HG03342 (cell line): ENCODE data around the gene TRH.
A peak's percentile ranks its signal among the peaks of the same experiment; 100 is the strongest.

Experiments used
- ATAC-seq: cut with Tn5 transposase; IDR thresholded peaks from one replicate; pipeline ENCODE4 v1.9.1; 2021; ENCODE audit warnings: mild to moderate bottlenecking, moderate library complexity; ENCODE audit not compliant: unreplicated experiment

The TRH gene, protein sequence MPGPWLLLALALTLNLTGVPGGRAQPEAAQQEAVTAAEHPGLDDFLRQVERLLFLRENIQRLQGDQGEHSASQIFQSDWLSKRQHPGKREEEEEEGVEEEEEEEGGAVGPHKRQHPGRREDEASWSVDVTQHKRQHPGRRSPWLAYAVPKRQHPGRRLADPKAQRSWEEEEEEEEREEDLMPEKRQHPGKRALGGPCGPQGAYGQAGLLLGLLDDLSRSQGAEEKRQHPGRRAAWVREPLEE

GRCh38 chr3:129974564-129974832 is at the start of gene TRH:
Gene TRH, plus strand, starts transcription at chr3:129974720. Its CDS starts 1,097 bp downstream, at chr3:129975817.
- ATAC-seq: no peak

DNA sequence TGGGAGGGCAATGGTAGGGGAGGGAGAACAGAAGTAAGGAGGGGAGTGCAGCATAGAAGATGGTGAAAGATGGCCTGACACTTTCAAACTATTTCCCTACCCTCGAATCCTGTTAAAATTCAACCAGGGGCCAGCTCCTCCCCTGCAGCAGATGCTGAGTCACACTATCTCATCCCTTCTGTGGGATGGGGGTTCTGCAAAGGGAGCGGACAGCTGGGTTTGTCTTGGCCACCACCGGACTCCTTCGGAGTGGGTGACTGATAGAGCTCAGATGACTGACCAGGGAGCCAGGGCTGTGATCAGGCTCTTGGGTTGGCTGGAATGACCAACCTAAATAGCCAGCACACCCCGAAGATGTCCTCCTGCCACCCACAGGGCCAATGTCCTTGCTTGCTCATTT is 47.4 kb upstream of the TRH start:
- ATAC-seq: no peak

GRCh38 chr3:129929383-129929782 is 45.1 kb upstream of the TRH start:
- ATAC-seq: no peak

- ATAC-seq: no peak
Observed at GRCh38 chr3:129933471-129933870, 41.0 kb upstream of the TRH start.

DNA sequence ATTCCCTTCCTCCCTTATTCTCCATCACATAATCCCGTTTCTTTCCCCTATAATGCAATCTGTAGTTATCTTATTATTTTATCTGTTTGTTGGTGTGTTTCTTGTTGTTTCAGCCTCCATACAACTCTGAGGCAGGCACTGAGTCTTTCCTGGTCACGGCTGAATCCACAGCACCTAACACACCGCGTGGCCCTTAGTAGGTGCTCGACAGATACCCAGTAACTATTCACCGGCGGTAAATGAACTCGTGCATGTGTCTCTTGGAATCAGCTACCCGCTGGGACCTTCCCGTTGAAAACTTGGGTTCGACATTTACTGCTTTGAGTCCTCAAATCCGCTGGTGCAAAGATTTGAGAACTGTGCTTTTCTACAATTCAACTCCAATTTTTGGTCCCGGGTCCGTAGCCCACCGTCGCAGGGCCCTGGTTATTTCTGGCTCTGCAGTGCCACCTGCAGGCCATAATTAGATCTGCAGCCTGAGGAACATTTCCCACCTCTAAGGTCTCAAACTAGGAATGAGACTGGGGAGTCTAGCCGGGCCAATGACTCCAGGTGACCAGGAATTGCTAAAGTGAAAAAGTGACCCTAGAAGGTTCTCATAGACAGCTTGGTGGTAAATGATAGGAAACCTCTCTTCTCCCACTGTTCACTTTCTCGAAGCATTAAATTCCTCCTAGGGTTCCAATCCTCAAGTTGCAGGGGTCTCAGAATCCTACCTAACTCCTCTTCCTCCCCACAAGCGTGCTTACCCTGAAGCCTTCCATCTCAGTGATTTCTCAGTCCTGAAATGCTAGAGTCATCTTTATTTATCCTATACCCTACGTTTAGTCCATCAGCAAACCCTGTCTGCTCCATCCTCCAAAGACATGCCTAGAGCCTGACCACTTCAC is 40.0 kb upstream of the TRH start:
- ATAC-seq: no peak

DNA sequence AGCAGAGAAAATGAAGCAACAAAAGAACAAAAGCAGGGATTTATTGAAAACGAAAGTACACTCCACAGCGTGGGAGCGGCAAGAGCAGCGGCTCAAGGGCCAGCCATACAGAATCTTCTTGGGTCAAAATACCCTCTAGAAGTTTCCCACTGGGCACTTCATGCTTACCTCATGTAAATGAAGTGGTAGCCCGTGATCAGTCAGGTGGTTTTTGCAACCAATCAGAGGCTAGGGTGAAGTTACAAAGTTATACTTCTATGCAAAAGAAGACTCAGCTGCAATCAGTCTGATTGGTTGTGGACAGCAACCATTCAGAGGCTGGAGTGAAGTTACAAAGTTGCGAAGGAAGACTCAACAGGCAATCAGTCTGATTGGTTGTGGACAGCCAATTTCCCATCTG is 37.8 kb upstream of the TRH start:
- ATAC-seq: peak; percentile 71

GRCh38 chr3:129937717-129938116 is 36.8 kb upstream of the TRH start:
- no peak for ATAC-seq

- ATAC-seq: no peak
Observed at GRCh38 chr3:129938140-129938930, 36.2 kb upstream of the TRH start.

DNA sequence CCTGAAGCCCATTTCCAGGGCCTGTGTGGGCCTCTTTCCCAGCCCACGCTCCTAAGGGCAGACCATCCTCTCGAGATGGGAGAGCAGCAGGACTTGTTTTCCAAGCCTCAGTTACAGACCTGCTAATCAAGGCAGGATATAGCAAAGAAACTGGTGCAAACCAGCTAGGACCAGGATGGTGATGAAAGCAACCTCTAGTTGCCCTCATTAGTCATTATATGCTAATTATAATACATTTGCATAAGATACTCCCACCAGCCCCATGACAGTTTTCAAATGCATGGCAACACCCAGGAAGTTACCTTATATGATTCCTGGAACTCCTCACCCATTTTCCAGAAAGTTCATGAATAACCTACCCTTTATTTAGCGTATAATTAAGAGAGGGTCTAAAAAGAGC is 34.4 kb upstream of the TRH start:
- ATAC-seq: no peak

DNA sequence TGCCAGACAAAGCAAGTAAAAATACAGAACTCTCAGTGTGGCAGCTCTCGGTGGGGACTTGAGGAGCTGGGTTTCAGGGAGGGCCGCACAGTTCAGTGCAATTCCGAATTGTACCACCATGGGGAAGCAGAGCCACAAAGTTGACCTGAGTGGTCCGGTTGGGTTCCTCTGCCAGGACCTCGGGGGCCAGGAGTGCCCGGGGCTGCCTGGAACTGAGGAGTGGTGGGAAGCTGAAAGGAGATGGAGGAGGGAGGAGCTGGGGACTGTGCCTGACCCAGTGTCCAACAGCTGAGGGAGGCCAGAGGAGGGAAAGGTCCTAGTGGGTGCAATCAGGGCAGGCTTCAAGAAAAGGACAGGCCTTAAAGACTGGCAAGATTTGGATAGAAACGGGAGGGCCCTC is 32.2 kb upstream of the TRH start:
- no peak for ATAC-seq

- ATAC-seq: no peak
Observed at GRCh38 chr3:129943020-129943419, 31.5 kb upstream of the TRH start.

DNA sequence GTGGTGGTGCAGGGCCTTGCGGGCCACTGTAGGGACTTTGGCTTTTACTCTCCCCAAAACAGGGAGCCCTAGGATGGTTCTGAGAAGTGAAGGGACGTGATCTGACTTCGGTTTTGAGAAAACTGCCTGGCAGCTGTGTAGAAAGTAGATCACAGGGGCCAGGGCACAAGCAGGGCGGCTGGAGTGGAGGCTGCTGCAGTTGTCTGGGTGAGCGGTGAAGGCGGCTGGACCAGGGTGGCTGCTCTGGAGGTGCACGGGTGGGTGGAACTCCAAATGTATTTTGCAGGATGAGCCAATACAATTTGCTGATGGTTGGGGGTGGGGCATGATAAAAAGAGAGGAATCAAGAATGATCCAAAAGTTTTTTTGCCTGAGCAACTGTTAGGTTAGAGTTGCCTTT is 29.8 kb upstream of the TRH start:
- no peak for ATAC-seq

- no peak for ATAC-seq
Observed at GRCh38 chr3:129947538-129948240, 26.8 kb upstream of the TRH start.

DNA sequence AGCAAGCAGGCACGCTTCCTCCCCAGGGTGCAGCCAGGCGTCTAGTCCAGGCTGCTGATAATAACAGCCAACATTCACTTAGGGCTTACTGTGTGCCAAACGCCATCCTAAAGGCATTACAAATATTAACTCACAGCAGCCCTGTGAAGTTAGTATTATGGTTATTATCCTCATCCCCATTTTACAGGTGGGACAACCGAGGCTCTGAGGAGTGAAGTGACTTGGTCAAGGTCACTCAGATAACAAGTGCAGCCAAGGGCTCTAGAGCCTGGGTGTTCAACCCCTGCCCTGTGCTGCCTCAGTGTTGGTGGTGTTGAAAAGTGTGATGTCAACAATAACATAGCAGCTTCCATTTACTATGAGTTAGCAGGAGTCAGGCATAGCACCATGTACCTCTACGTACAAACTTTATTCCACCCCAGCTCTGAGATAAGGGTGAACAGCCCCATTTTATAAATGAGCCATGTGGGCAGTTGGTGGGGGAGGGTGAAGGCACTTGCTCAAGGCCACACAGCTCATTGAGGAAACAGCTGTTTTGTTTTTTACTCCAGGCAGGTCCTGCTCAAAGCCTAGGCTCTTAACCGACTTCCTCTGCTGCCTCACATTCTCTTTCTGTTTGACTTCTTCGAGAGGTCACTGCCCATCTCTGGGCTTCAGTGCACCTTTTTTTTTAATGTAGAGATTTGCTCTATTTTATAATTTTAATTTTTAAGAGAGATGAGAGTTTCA is 24.0 kb upstream of the TRH start:
- ATAC-seq: no peak

GRCh38 chr3:129952556-129953355 is 21.8 kb upstream of the TRH start:
- ATAC-seq: no peak

DNA sequence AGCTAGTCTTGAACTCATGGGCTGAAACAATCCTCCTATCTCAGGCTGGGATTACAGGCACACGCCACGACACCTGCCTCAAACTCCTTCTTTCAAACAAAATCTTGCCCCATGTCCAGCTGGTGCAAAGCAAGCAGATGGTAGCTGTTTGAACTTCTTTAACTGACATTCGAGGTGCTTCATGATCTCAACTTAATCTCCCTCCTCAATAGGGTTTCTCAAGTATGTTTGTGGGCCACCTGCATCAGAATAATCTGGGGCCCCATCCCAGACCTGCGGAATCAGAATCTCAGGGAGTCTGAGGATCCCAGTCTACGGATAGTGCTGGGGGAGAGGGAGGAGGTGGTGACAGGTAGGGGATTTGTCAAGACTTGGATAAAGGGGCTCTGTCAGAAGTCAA is 20.9 kb upstream of the TRH start:
- no peak for ATAC-seq

DNA sequence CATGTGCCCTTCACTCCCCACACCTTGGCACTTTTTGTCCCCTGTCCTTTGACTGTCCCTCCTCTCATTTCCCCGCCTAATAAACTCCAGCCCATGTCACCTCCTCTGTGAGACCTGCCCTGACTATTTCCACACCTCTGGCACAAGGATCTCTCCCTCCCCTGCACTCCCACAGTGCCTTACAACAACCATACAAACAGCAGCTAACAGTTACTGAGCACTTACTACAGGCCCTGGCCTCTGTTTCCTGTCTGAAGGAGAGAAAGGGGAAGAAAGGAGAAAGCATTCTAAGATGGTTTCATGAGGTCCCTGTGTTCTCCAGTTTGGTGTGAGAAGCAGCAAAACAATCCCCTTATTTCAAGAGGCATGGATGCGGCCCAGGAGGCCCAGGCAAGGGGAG is 20.0 kb upstream of the TRH start:
- ATAC-seq: no peak

DNA sequence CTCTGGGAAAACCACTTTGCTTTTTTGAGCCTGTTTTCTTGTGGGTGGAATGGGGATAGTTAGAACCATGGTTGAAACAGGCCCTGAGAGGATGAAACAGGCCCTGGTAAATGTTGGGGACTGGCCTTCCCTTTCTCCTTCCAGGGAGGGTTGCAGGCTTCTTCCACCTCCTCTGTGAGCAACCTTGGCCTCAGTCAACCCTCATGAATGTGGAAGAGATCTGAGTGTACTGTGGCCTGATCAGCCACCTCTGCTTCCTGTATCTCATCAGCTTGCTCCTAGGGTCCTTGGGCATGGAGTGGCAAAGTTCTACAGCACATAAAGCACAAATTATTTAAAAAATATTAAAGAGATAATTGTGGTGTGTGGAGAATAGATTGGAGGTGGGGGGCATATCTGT is 17.6 kb upstream of the TRH start:
- no peak for ATAC-seq

GRCh38 chr3:129958755-129959154 is 15.8 kb upstream of the TRH start:
- no peak for ATAC-seq

- ATAC-seq: no peak
Observed at GRCh38 chr3:129961141-129961541, 13.4 kb upstream of the TRH start.
